Kidney glomerular epithelial cell (primary cell): ENCODE data around the gene YPEL3.

Source experiments
- DNase-seq: peaks from one replicate; lab custom pipeline; 2025; lab: John Stamatoyannopoulos, UW

YPEL3 gene

DNA sequence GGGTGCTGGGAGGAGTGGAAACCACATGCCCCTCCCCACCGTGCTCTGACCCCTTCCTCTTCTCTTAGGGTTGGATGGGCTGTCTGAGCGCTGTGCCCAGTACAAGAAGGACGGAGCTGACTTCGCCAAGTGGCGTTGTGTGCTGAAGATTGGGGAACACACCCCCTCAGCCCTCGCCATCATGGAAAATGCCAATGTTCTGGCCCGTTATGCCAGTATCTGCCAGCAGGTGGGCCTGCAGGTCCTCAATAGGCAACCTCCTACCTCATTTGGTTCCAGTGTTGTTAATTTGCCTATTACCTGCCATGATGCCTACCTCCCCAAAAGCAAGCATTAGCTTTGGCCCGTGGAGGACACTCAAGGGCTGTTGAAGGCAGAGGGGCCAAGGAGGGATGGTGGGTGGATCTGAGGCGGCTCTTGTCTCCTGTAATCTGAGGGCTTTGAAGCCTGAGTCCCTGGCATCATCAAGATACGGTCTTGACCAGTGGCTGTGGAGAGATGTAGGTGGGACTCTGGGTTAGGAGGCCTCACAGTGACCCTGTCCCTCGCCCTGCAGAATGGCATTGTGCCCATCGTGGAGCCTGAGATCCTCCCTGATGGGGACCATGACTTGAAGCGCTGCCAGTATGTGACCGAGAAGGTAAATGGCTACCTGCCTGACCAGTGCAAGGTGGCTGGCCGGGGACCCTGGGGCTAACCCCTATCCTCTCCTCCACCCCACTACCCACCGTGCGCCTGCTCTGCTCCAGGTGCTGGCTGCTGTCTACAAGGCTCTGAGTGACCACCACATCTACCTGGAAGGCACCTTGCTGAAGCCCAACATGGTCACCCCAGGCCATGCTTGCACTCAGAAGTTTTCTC, 27.0 kb downstream of the YPEL3 start:
- DNase-seq: no peak

DNA sequence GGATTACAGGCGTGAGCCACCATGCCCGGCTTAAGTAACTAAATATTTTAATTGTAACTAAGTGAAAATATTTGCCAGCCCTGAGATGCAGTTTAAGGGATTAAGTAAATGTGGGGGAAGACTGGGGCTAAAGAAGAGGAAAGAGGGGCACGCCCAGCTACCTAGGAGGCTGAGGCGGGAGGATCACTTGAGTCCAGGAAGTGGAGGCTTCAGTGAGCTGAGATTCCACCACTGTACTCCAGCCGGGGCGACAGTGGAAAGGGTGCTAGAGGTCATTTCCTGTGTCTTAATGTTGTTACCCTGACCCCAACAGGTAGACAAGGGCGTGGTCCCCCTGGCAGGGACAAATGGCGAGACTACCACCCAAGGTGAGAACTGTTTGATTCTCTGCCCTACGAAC, 27.7 kb downstream of the YPEL3 start:
- no peak for DNase-seq

DNA sequence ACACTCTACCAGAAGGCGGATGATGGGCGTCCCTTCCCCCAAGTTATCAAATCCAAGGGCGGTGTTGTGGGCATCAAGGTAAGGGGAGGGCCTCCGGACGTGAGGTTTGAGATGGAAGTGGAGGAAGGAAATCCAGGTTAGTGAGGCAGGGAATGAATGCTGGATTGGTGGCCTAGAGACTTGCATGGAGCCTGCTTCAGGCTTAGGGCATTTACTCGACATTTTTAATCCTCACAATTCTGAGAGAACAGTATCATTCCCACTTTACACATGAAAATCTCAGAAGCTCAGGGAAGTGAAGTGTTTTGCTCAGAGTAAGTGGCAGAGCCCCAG, 28.5 kb downstream of the YPEL3 start:
- no peak for DNase-seq

DNA sequence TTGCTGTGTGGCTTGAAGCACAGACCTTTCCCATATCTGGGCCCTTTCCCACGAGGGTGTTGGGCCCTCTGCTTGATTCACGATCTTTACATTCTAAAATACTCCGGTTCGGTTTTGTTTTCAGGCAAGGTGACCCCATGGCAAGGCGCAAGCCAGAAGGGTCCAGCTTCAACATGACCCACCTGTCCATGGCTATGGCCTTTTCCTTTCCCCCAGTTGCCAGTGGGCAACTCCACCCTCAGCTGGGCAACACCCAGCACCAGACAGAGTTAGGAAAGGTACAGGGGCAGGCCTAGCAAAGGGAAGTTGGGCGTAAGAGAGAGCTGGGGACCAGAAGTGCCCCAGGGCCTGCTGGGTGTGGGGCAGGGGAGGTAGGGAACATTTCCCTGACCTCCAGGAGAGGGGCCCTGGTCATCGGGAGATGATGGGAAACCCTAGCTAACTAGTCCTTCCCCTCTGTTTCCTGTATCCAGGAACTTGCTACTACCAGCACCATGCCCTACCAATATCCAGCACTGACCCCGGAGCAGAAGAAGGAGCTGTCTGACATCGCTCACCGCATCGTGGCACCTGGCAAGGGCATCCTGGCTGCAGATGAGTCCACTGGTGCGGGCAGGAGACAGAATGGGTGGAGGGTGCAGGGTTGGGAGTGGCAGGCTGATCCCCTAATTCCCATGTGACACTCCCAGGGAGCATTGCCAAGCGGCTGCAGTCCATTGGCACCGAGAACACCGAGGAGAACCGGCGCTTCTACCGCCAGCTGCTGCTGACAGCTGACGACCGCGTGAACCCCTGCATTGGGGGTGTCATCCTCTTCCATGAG, 29.0 kb downstream of the YPEL3 start:
- no peak for DNase-seq

DNA sequence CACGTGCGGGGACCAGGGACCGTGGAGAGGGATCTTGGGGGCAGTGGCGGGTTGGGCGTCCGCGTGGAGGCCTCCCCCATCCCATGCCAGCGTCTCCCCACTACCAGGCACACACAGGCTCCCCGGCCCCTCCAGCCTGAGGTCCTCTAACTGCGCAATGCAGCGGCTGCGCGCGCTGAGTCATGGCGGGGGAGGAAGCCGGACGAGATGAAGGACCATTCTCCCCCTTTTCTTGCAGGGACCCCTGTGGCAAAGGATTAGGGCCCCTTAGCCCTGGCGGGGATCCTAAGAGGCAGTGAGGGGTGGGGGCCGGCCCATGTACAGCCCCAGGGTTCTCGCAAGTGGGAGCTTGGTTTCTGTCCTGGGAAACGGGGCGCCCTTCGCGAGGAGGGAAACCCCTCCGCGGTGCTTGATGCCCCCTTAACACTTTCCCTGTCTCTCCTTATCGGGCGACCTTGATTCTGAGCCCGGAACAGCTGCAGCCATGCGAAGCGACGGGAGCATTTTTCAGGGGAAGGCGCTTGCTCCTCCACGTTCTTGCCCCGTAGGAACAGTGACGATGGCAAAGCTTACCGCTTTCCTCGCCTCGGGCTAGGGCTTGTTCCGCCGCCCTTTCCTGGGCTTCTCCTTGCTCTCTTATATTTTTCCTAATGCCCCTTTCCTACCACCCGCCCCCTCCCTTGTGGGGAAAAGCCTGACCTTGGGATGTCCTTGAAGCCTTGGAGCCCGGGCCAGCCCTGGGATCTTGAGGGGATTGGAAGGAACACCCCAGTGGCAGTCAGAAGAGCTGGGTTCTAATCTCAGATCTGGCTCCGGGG, 29.9 kb downstream of the YPEL3 start:
- no peak for DNase-seq

DNA sequence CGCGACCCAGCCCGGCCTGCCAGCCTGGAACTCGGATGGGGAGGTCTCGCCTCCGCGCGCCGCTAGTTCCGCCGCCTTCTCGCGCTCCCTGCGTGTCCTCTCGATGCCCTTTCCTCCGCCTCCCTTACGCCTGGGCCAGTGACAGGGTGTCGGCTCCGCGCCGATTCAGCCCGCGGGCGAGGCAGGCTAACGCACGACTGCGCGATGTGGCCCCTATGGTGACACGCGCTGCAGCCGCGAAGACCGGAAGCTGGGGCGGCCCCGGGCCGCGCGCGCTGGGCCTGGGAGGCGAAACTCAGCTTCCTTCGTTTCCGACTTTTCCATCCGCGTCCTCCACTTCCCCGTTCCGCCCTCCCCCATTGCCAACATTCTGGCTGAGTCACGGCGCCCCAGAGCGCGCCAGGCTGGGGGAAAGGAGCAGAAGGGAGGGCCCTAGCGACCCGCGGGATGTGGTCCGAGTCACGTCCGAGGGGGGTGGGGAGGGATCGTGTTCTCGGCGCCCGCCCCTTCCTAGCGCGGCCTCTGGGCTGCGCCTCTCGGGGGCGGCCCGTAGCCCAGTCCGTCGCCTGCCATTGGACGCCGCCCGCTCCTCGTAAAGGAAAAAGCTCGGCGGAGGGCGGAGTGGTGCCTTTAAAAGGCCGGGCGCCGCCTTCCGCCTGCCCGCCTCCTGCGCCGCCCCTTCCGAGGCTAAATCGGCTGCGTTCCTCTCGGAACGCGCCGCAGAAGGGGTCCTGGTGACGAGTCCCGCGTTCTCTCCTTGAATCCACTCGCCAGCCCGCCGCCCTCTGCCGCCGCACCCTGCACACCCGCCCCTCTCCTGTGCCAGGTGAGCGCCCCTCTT, 30.7 kb downstream of the YPEL3 start, which contains the start of gene ALDOA:
TSS of gene ALDOA (plus strand) at position 659 of the 841 bp plus-strand sequence. CDS start 1,138 bp downstream, outside the sequence.
- peak; percentile 98 for DNase-seq

DNA sequence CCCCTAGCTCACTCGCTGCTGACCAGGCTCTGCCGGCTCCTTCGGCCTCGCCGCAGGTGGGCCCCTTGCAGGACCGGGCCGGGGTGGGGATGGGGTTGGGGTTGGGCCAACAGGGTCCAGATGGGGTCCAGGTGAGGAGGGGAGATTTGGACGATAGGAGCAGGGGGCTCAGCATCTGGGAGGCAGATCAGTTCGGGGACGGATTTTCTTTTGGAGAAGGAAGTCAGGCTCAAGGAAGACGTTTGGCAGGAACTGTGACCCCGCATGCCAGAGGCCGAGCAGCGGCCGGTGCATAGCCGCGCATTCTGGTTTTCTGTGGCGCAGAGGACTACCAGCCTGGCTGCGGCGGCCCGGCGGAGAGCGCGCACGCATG, 31.3 kb downstream of the YPEL3 start:
- no peak for DNase-seq

DNA sequence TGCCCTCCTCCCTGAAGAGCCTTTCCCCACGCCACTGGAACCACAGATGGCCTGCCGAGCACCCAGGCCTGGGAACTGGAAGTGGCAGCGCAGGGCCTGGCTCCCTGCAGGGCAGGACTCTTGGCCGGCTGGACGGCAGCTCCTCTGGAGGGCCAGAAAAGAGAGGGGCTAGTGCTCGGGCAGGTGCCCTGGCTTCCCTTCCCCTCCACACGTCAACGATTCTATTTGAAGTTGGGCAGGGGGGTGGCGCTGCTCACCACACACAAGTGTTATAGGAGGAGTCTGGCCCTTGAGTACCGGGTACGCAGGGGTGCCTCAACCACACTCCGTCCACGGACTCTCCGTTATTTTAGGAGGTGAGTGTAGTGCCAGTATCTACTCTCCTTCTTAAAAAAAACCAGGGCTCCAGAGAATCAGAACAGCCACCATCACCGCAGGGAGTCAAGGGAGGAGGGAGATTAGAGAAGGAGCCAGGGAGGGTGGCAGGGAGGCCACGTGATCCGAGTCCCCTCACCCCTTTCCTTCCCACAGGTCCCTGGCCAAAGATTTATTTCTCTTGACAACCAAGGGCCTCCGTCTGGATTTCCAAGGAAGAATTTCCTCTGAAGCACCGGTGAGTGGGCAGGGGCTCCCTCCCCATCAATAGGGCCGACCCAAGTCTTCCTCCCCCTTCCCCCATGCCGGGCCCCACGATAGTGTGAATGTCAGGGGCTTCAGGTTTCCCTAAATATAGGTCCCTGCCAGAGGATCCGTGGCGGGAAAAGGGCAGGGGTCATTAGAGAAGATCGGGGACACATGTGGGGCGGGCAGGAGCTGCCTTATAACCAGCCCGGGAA, 31.9 kb downstream of the YPEL3 start:
- DNase-seq: no peak

DNA sequence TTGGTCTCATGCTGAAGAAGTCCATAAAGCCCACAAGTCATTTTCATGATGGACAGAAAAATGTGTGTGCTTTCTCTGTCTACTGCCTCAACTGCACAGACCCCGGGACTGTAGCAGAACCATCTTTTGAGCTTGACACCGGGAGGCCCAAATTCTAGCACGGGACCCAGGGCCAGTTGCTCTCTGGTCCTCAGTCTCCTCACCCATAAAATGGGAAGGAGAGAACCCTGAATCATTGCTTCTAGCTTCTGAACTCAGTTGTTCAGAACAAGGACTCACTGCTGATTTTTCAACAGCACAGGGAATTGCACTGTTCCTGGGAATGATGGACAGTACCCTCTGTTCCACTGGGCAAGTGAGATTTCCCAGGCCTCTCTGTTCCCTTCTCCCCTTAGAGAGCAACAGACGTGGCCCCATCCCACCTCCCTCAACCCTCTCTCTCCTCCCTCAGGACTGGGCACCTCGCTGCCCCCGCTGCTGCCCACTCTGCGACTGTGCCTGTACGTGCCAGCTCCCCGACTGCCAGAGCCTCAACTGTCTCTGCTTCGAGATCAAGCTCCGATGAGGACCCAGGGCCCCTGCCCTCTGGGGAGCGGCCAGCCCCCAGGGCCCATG, 32.6 kb downstream of the YPEL3 start:
- no peak for DNase-seq

DNA sequence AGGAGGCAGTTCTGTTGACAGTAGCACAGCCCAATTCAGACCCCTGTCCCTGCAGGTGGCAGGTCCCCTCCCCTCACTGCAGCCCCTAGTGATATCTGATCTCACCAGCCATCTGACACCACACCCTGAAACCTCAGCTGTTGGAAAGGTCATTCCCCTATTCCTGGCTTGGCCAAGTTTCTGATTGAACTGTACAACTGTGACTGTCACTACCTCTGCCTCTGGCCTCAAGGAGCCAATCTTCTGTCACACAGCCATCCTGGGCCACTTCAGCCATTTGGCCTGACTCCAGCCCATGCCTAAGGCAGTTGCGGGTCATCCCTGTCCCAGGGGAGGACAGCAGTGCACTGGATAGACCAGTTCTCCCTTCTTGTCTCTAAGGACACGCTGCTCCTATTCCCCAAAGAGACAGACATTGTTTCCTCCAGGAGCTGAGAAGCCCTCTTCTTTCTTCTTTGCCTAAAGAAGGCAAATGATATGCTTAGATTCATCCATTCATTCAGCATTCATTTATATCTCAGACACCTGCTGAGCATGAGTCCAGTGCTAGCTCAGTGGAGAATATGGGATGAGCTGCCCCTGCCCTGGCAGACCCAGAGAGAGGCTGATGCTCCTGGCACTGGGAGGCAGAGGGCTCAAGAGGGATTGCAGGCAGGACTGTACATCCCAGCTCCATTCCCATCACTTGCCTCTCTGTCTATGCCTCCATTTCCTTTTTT, 35.0 kb downstream of the YPEL3 start:
- DNase-seq: no peak

DNA sequence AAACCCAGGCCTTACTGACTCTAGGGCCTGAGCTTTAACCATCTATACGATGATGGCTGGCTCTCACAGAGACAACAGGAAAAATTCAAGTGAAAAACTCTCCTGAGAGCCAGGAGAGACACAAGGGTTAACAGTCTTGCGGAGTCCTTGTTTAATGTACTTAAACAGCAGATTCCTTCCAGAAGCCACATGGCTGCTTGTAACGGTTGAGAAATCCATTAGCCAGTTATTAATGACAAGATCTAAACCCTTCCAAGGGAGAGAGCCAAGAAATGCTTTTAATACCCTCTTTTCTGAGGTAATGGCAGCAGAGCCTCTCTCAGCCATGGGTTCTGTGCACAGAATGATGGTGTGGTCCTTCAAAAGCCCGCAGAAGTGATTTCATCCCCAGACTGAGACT, 35.7 kb downstream of the YPEL3 start:
- no peak for DNase-seq

DNA sequence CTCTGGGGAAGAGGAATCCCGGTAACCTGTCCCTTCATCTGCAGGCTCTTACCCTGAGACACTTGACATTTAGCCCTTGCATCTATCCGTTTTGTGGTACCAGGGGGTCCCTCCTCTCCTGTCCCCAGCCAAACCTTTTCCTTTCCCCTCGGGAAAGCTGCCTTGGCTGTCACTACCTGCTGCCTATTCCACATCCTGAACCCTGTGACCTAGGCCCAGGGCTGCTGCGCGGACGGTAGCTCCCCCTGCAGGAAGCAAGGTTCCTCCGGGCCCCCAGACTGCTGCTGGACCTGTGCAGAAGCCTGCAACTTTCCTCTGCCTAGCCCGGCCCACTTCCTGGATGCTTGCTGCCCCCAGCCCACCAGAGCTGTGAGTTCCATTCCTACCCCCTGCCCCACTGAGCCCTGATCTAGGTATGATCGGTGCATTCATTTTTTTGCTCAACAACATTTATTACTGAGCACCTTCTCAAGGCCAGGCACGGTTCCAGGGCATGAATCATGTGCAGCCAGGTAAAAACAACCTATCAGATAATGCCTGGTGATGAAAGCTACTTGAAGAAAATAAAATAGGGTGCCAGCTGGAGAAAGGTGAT, 41.0 kb downstream of the YPEL3 start:
- no peak for DNase-seq

DNA sequence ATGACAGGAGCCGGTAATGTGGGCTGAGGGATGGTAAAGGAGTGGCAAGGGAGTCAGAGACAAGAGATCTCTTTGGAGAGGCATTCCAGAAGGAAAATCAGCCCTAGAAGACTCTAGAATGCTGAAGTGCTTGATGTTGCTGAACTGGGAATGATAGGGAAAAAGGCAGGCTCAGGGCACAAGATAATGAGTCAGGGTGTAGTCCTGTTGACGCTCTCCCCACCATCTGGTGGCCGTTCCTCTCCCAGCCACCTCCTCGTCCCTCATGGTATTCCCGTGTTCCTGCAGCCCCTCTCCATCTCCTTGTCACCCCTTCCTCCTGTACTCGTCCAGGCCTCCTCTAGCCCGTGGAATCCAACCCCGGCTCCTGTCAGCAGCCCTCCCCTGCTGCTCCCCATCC, 41.6 kb downstream of the YPEL3 start:
- DNase-seq: no peak

DNA sequence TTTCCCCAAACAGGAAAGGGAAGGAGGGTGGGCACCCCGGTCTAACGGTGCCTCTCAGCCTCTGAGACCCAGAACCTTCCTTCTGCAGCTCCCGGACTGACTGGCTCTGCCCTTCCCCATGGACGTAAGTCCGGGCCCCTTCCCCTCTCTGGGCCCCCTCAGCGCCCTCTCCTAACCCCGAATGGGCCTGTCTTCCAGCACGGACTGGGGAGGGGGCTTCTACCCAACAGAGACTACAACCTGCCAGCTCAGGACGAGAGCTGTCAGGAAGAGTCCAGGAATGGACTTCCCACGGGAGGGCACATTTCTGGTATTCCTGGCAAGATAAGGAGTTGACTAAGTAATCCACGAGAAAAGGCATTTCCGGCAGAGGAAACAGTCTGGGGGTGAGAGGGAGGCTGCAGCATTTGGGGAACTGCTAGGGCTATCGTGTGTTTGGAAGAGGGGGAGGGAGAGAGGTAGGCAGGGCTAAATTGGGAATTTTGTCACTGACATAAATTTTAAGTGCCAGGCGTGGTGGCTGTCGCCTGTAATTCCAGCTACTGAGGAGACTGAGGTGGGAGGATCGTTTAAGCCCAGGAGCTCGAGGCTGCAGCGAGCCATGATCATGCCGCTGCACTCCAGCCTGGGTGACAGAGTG, 42.5 kb downstream of the YPEL3 start:
- no peak for DNase-seq

DNA sequence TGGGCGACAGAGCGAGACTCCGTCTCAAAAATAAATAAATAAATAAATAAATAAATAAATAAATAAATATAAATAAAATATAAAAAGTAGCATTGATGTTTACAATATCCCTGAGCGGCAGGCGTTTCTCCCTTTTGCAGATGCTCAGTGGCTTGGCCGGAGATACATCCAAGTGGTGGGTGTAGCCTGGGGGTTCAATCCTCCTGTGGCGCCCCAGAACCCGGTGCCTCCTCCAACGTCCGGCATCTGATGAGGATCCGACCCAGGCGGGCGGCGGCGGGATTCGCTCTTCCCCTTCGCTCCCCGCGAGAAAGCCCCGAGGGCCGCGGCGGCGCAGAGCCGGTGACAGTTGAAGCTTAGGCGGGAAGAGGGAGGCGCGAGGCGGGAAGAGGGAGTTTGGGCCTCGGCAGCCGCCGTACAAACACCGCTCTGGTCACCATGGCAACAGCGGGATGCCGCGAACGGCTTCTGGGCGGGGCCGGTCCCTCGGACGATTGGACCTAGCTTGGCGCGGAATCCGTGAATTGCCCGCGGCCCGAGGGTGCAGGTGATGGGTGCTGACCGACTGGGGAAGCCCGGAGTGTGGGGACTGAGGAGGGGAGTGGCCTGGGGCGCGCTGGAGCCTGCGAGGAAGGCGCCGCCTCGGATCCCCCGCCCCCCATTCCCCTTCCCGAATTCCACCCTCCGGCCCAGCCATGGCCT, 43.2 kb downstream of the YPEL3 start:
- DNase-seq: peak; percentile 80

DNA sequence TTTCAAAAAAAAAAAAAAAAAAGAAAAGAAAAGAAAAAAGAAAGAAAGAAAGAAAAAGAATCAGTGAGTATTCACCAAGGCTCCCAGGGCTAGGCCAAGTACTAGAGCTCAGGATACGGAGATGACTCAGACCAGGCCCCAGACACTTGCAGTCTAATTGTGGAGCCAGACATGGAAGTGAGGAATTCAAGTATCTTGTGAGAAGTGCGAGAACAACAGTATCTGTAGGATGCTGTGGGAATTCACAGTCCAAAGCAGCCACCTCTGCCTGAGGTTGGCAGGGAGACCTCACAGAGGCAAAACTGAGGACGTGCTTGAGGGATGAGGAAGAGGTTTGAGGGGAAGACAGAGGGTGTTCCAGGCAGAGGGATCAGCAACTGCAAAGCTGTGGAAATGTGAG, 44.5 kb downstream of the YPEL3 start:
- no peak for DNase-seq

DNA sequence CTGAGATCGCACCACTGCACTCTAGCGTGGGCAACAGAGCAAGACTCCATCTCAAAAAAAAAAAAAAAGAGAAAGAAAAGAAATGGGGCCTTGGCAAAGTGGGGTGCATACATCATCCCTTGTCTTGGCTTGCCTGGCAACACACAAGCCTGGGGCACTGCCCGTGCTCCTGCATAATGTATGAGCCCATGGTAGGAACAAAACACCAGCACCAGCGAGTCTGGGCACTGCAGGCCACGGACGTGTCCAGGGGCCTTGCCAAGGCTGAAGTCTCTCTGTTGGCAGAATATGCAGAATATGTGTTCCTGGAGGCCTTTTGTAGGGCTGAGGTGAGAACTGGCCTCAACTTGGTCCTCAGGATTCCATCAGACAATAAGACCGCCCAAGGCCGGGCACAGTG, 46.1 kb downstream of the YPEL3 start:
- no peak for DNase-seq

DNA sequence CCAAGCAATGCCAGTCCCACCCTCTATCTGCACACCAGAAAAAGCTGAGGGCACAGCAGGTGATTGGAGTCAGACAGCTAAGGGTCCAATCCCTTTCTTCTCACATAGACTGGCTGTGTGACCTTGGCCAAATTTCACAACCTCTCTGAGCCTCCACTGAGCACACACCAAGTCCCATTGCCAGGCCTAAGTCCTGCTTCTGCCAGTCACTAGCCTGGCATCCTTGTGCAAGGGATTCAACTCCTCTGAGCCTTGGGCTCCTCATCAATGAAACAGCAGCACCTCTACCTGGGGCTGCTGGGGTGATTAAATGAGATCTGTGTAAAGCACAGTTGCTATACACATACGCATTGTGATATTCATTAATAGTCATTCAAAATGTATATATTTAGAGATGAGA, 49.4 kb downstream of the YPEL3 start:
- DNase-seq: no peak
